Progenitor cell of endocrine pancreas (in vitro differentiated cells): ENCODE data around the gene PPP1R9B. TPM values are rescaled to one million over a fixed set of nuclear protein-coding genes. Genes with fewer than 3 reads are reported as not detected.
A peak's percentile ranks its signal among the peaks of the same experiment; 100 is the strongest.

Experiments
- DNase-seq: peaks from one replicate; pipeline ENCODE4 v3.0.0; 2021; ENCODE audit warnings: low spot score; ENCODE audit not compliant: unreplicated experiment
- H3K27ac Mint-ChIP-seq: 2 replicates; pipeline ENCODE4 v1.8.0; 2021; ENCODE audit warnings: mild to moderate bottlenecking, moderate library complexity, mixed read lengths
- H3K27me3 Mint-ChIP-seq: 2 replicates; pipeline ENCODE4 v1.8.0; 2021; ENCODE audit warnings: mixed read lengths
- H3K36me3 Mint-ChIP-seq: 2 replicates; pipeline ENCODE4 v1.8.0; 2022; ENCODE audit warnings: mixed read lengths; ENCODE audit not compliant: insufficient read depth
- H3K4me1 Mint-ChIP-seq: 2 replicates; pipeline ENCODE4 v1.8.0; 2021; ENCODE audit warnings: low read depth, mixed read lengths
- H3K4me3 Mint-ChIP-seq: 2 replicates; pipeline ENCODE4 v1.8.0; 2021; ENCODE audit warnings: low read depth, mild to moderate bottlenecking, moderate library complexity, mixed read lengths
- H3K9me3 Mint-ChIP-seq: 2 replicates; pipeline ENCODE4 v1.8.0; 2021; ENCODE audit warnings: low read depth, mixed read lengths
- total RNA-seq: library from RNA; stranded (reverse); gene quantifications from 2 replicates; pipeline ENCODE4 v1.2.1, GENCODE V29; 2021
- TF ChIP-seq, protein P1 (sequence below): fragments of 200-600 bp; sonication (generic); IDR thresholded peaks from one replicate; pipeline ENCODE4 v1.5.0; 2021; ENCODE audit warnings: antibody characterized with exemption, mild to moderate bottlenecking; ENCODE audit not compliant: unreplicated experiment

PPP1R9B gene
- total RNA-seq, 1 donor from 2014 or later: 35.7 TPM

DNA sequence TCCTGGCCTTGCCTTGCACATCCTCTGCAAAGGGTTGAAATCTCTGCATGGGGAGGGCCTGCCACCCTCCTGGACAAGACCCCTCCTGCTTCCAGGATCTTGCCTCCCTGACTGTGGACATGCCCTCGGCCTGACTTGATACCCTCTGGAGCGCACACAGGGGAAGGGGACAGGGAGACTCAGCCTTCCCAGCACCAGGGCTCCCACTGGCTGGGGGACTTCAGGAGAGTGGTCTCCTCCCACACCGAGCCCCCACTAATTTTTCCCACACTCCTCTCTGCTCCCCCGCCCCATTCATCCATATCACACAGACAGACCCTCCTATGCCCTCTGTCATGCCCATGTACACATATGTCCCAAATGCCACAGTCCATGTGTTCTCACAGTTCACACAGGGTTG is 29.6 kb upstream of the PPP1R9B start:
- H3K27me3 Mint-ChIP-seq: peaks cover 30% of the 10 kb centered on the region

DNA sequence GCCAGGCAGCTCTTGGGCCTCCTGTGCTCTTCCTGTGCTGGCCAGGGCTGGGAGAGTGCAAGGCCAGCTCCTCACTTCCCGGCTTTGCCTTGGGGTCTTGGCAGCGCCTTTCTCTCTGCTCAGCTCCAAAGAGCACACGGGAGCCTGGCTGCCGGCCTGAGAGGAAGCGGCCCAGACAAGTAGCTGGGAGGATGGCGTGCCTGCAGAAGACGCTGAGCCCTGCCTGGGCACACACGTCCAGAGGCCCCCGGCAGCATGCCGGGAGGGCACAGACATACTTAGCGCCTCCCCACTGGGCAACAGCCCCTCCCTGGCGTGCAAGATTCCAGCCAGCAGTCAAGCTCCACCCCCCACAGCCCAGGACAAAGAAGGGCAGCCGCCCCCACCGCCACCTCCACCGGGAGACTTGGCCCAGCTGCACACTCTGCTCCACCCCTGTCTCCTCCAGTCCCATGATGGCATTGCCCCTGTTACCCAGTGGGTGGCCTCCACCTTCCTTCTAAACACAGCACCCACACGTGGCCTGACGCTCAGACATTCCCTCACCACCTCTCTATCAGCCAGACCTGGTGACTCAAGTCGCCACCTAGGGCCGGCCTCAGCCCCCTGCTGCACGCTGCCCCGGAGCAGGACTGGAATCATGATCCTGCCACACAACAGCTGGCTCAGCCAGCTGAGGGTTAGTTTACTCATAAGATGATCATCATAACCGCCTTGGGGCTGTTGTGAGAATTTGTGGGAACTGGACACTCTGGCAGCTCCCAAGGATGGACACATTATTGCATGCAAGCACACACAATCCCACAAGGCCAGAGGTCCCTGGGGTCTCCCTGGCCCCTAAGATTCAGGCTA is 27.7 kb upstream of the PPP1R9B start:
- no peaks in the 10 kb centered on the region for H3K9me3 Mint-ChIP-seq
- H3K27me3 Mint-ChIP-seq: peaks cover 21% of the 10 kb centered on the region
- peak overlapping the region; percentile 89 for H3K27ac Mint-ChIP-seq
- H3K4me1 Mint-ChIP-seq: peaks cover 17% of the 10 kb centered on the region
- peak overlapping the region; percentile 52 for H3K4me3 Mint-ChIP-seq
- TF ChIP-seq, protein P1, sequence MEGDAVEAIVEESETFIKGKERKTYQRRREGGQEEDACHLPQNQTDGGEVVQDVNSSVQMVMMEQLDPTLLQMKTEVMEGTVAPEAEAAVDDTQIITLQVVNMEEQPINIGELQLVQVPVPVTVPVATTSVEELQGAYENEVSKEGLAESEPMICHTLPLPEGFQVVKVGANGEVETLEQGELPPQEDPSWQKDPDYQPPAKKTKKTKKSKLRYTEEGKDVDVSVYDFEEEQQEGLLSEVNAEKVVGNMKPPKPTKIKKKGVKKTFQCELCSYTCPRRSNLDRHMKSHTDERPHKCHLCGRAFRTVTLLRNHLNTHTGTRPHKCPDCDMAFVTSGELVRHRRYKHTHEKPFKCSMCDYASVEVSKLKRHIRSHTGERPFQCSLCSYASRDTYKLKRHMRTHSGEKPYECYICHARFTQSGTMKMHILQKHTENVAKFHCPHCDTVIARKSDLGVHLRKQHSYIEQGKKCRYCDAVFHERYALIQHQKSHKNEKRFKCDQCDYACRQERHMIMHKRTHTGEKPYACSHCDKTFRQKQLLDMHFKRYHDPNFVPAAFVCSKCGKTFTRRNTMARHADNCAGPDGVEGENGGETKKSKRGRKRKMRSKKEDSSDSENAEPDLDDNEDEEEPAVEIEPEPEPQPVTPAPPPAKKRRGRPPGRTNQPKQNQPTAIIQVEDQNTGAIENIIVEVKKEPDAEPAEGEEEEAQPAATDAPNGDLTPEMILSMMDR: peak; percentile 62
- DNase-seq: peak; percentile 42
- no peaks in the 10 kb centered on the region for H3K36me3 Mint-ChIP-seq

More for the DNA sequence above, 29.6 kb upstream of the PPP1R9B start:
- H3K4me1 Mint-ChIP-seq: peaks cover 17% of the 10 kb centered on the region
- no peak for DNase-seq
- TF ChIP-seq, protein P1: no peak
- H3K36me3 Mint-ChIP-seq: peaks cover under 1% of the 10 kb centered on the region
- H3K9me3 Mint-ChIP-seq: no peaks in the 10 kb centered on the region
- no peak overlapping the region for H3K4me3 Mint-ChIP-seq
- H3K27ac Mint-ChIP-seq: no peak overlapping the region

DNA sequence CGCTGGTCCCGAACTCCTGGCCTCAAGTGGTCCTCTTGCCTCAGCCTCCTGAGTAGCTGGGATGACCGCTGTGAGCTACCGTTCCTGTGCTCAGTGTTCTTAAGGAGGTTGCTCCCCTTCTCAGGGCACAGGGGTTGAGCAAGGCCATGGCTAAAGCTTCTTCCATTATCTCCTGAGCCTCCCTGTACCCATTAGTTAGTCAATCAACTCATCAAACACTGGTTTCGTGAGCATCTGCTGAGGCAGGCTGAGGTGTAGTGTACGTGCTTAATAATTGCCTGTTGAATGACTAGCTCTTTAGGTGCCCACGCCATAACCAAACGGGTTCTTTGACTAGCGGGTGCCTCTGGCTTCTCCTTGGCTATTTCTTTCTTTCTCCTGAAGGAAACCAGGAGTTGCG is 27.0 kb upstream of the PPP1R9B start:
- H3K27ac Mint-ChIP-seq: no peak overlapping the region
- TF ChIP-seq, protein P1: no peak
- H3K4me3 Mint-ChIP-seq: no peak overlapping the region
- DNase-seq: no peak
- H3K27me3 Mint-ChIP-seq: peaks cover 15% of the 10 kb centered on the region
- no peaks in the 10 kb centered on the region for H3K9me3 Mint-ChIP-seq
- H3K4me1 Mint-ChIP-seq: peaks cover 25% of the 10 kb centered on the region
- no peaks in the 10 kb centered on the region for H3K36me3 Mint-ChIP-seq

DNA sequence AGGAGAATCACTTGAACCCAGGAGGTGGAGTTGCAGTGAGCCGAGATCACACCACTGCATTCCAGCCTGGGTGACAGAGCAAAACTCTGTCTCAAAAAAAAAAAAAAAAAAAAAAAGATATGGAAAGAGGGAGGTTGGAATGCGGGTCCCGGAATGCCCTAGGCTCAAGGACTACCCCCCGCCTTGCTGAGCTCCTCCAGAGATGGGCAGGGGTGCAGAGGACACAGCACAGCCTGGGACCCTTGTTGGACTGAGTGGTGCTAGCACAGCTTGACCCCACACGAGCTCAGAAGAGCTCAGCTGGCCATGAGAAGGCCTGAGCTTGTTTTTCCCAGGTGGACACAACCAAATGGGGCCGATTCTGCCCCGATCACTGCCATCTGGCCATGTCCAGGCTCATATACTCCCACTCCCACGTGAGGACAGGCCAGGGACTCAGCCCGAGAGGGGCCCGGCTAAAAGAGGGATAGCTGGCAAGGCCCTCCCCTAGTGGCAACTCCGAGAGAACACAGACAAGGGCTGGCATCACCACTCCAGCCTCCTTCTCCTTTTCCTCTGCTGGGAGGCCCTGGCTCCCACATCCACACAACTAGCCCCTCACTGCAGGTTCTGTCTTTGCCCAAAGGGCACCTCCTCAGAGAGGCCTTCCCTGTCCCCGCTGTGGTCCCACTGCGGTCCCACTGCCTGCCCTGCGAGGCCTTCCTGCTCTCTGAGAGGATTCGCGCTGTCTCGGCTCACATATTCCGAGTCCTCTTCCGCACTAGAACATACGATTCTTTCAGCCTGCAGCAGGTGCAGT is 26.3 kb upstream of the PPP1R9B start:
- Mint-ChIP-seq H3K4me3 (no peak overlapping the region), H3K27ac (no peak overlapping the region), H3K4me1 (peaks cover 28% of the 10 kb centered on the region), H3K27me3 (peaks cover 12% of the 10 kb centered on the region), H3K36me3 (no peaks in the 10 kb centered on the region), H3K9me3 (no peaks in the 10 kb centered on the region)
- DNase-seq: no peak
- TF ChIP-seq, protein P1: no peak

DNA sequence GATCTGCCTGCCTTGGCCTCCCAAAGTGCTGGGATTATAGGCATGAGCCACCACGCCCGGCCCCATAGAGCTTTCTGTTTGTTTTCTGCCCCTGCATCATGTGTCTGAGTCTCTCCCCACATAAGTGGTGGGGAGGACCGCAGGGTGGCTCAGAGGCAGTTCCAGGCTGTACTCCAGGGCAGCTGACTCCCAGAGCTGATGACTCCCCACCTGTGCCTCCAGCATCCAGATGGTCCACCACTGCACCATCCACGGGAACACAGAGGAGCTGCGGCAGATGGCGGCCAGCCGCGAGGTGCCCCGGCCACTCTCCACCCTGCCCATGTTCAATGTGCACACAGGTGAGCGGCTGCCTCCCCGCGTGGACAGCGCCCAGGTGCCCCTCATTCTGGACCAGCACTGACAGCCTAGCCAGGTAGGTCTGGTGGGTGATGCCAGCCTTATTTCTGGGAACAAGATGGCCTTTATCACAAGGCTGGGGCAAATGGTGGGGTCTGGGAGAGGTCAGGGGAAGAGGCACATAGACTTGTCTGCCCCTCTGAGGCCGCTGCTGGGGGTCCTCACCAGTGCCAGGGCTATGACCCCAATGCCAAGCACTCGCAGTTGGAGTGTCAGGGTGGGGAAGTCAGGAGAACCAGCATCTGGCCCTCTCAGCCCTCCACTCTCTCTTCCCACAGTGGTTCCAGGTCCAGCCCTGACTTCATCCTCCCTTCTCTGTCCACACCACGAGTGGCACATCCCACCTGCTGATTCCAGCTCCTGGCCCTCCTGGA is 24.7 kb upstream of the PPP1R9B start:
- Mint-ChIP-seq H3K9me3 (no peaks in the 10 kb centered on the region), H3K4me1 (peaks cover 26% of the 10 kb centered on the region), H3K27me3 (peaks cover 9% of the 10 kb centered on the region), H3K36me3 (no peaks in the 10 kb centered on the region), H3K27ac (peak overlapping the region; percentile 62), H3K4me3 (no peak overlapping the region)
- TF ChIP-seq, protein P1: no peak
- DNase-seq: no peak
